Muscle of back (tissue), 10 donors: Measurements from ENCODE around the gene PRICKLE3. TPM values are rescaled to one million over a fixed set of nuclear protein-coding genes. Genes with fewer than 3 reads are reported as not detected.

Experiments used
- polyA plus RNA-seq, 10 donors: library from polyadenylated mRNA; unstranded; fragments of 120-200 nt; gene quantifications; one replicate each; pipeline ENCODE4 v1.2.1, GENCODE V29; 2013; ENCODE audit not compliant: insufficient read length in 10 of 10

PRICKLE3 gene
- polyA plus RNA-seq, 10 donors: 2.6 to 5.0 (median 4.0) TPM

Other genes with a start within 250 kb of the PRICKLE3 start
- gene OTUD5, start 228.8 kb downstream of the PRICKLE3 start, polyA plus RNA-seq: 10 to 100 TPM; 31.5 to 41.9 (median 34.9) TPM
- 1 to 10 TPM in 6 of 10 donors, under 1 TPM in 4; 0.87 to 2.2 (median 1.3) TPM for gene KCND1, start 214.5 kb downstream of the PRICKLE3 start, polyA plus RNA-seq
- gene GRIPAP1, start 184.1 kb downstream of the PRICKLE3 start, polyA plus RNA-seq: 10 to 100 TPM; 16.9 to 34.3 (median 23.9) TPM
- 10 to 100 TPM; 17.6 to 26.0 (median 21.0) TPM for gene TFE3, start 143.0 kb downstream of the PRICKLE3 start, polyA plus RNA-seq
- 1 to 10 TPM; 3.2 to 5.3 (median 3.8) TPM for gene CCDC120, start 127.4 kb downstream of the PRICKLE3 start, polyA plus RNA-seq
- 10 to 100 TPM; 16.4 to 28.4 (median 22.5) TPM for gene PRAF2, start 112.4 kb downstream of the PRICKLE3 start, polyA plus RNA-seq
- gene WDR45, start 106.5 kb downstream of the PRICKLE3 start, polyA plus RNA-seq: 10 to 100 TPM; 26.6 to 49.1 (median 34.1) TPM
- 10 to 100 TPM; 15.4 to 19.0 (median 18.0) TPM for gene GPKOW, start 62.6 kb downstream of the PRICKLE3 start, polyA plus RNA-seq
- 1 to 10 TPM in 9 of 10 donors, under 1 TPM in 1; 0.97 to 2.4 (median 1.9) TPM for gene MAGIX, start 23.6 kb downstream of the PRICKLE3 start, polyA plus RNA-seq
- 100 to 1,000 TPM in 9 of 10 donors, 10 to 100 TPM in 1; 75.3 to 165 (median 144) TPM for gene PLP2, start 14.5 kb downstream of the PRICKLE3 start, polyA plus RNA-seq
- gene SYP, start 13.8 kb upstream of the PRICKLE3 start, polyA plus RNA-seq: 1 to 10 TPM in 8 of 10 donors, under 1 TPM in 2; 0.95 to 1.6 (median 1.3) TPM
- under 1 TPM in 2 of 10 donors, not detected in 8; 0.05 to 0.27 TPM for gene CACNA1F, start 47.0 kb upstream of the PRICKLE3 start, polyA plus RNA-seq
- gene CCDC22, start 49.1 kb upstream of the PRICKLE3 start, polyA plus RNA-seq: 10 to 100 TPM in 8 of 10 donors, 1 to 10 TPM in 2; 9.4 to 12.3 (median 11.1) TPM
- gene FOXP3, start 78.3 kb upstream of the PRICKLE3 start, polyA plus RNA-seq: under 1 TPM; 0.19 to 0.95 (median 0.43) TPM
- gene PPP1R3F, start 83.4 kb upstream of the PRICKLE3 start, polyA plus RNA-seq: 1 to 10 TPM; 6.0 to 8.3 (median 7.0) TPM
- not detected for gene GAGE10, start 117.3 kb upstream of the PRICKLE3 start, polyA plus RNA-seq
- not detected for gene GAGE12J, start 135.7 kb upstream of the PRICKLE3 start, polyA plus RNA-seq
- gene GAGE13, start 145.2 kb upstream of the PRICKLE3 start, polyA plus RNA-seq: not detected